ENCODE data around the gene KANSL1L. TPM values are rescaled to one million over a fixed set of nuclear protein-coding genes. Genes with fewer than 3 reads are reported as not detected.
A peak's percentile ranks its signal among the peaks of the same experiment; 100 is the strongest.

The KANSL1L gene
- total RNA-seq (10 to 100 TPM; 29.6 to 31.5 TPM), polyA plus RNA-seq (ENCODE audit: insufficient read length in 6 of 6) (10 to 100 TPM; 45.6 to 54.6 (median 50.1) TPM)
- long read RNA-seq, donor 1, partial matches to known transcripts, result 27 of 27 reads
- long read RNA-seq, donor 1, other reads (novel, unspliced or antisense), result 0 of 27 reads
- long read RNA-seq, donor 2, full-length matches to known transcripts, result 5 of 11 reads
- long read RNA-seq, donor 2, partial matches to known transcripts, result 6 of 11 reads
- long read RNA-seq, donor 2, other reads (novel, unspliced or antisense), result 0 of 11 reads
- long read RNA-seq, donor 3, full-length matches to known transcripts, result 2 of 2 reads
- long read RNA-seq, donor 3, partial matches to known transcripts, result 0 of 2 reads
- long read RNA-seq, donor 3, other reads (novel, unspliced or antisense), result 0 of 2 reads
- long read RNA-seq, donor 4, partial matches to known transcripts, result 0 of 2 reads
- long read RNA-seq, donor 4, other reads (novel, unspliced or antisense), result 2 of 2 reads
- long read RNA-seq, donor 5, partial matches to known transcripts, result 19 of 19 reads
- long read RNA-seq, donor 5, other reads (novel, unspliced or antisense), result 0 of 19 reads
- long read RNA-seq, donor 6, partial matches to known transcripts, result 0 of 2 reads
- long read RNA-seq, donor 6, other reads (novel, unspliced or antisense), result 0 of 2 reads
- long read RNA-seq, donor 7, partial matches to known transcripts, result 14 of 15 reads
- long read RNA-seq, donor 7, other reads (novel, unspliced or antisense), result 0 of 15 reads
- long read RNA-seq, donor 8, full-length matches to known transcripts, result 1 of 6 reads
- long read RNA-seq, donor 8, partial matches to known transcripts, result 5 of 6 reads
- long read RNA-seq, donor 8, other reads (novel, unspliced or antisense), result 0 of 6 reads
- long read RNA-seq, donor 9, result 0 reads
- long read RNA-seq, donor 10, result 0 reads
- long read RNA-seq, donor 11, partial matches to known transcripts, result 15 of 15 reads
- long read RNA-seq, donor 11, other reads (novel, unspliced or antisense), result 0 of 15 reads
- long read RNA-seq, donor 12, full-length matches to known transcripts, result 2 of 2 reads
- long read RNA-seq, donor 12, partial matches to known transcripts, result 0 of 2 reads
- long read RNA-seq, donor 12, other reads (novel, unspliced or antisense), result 0 of 2 reads

- H3K27ac ChIP-seq, result peak within 1 kb of the TSS; percentile 99 to 100
- no peaks in the 10 kb centered on the region for H3K36me3 ChIP-seq
- TF ChIP-seq CTCF (IDR thresholded peaks at IDR 0.05), result no peak
- peak; percentile 96 to 99 (median 98) for DNase-seq
- peak; percentile 92 for ATAC-seq
- peak within 1 kb of the TSS; percentile 72 to 76 for H3K4me3 ChIP-seq
- H3K4me1 ChIP-seq, result peaks cover 9 to 40% of the 10 kb centered on the region in 2 donors
- H3K27me3 ChIP-seq, result no peaks in the 10 kb centered on the region
- H3K9me3 ChIP-seq, result no peaks in the 10 kb centered on the region
- intact Hi-C loops (cut with DNase I), result no loop called here
These were observed at the start of gene KANSL1L for GRCh38 chr2:210171309-210172218. Gene KANSL1L (minus strand): TSS chr2:210171409. CDS start chr2:210154582, 16,827 bp downstream.

DNA sequence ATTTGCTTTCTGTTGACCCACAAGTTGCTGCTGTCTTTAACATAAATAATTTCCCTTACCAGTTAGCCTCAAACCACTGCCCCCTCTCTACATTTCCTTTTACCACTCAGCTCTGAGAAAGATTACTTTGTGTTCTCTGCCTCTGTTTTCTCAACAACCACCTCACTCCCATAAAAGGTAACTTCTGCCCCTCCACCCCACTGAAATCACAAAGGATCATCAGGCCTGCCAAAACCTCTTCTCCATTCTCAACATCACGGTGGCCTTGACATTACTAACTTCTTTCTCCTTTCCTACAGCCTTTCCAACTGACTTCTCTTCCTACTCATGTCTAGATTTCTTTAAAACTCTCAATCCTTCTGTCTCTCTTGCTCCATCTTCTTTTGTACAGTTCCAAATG, 43.9 kb upstream of the KANSL1L start:
- no peak overlapping the region for H3K27ac ChIP-seq
- H3K36me3 ChIP-seq, result no peaks in the 10 kb centered on the region
- no peaks in the 10 kb centered on the region for H3K9me3 ChIP-seq
- no peak for DNase-seq
- ATAC-seq, result peak; percentile 71
- no peaks in the 10 kb centered on the region for H3K27me3 ChIP-seq
- H3K4me1 ChIP-seq, result no peaks in the 10 kb centered on the region
- intact Hi-C loops (cut with DNase I), result no loop called here
- no peak overlapping the region for H3K4me3 ChIP-seq
- no peak for TF ChIP-seq CTCF (IDR thresholded peaks at IDR 0.05)

GRCh38 chr2:210210185-210210584, 39.0 kb upstream of the KANSL1L start:
- TF ChIP-seq CTCF (IDR thresholded peaks at IDR 0.05), result no peak
- H3K4me3 ChIP-seq, result no peak overlapping the region
- H3K4me1 ChIP-seq, result no peaks in the 10 kb centered on the region
- no peaks in the 10 kb centered on the region for H3K27me3 ChIP-seq
- H3K36me3 ChIP-seq, result no peaks in the 10 kb centered on the region
- no peak overlapping the region for H3K27ac ChIP-seq
- DNase-seq (no peak), ATAC-seq (no peak)
- intact Hi-C loops (cut with DNase I), result no loop called here
- H3K9me3 ChIP-seq, result no peaks in the 10 kb centered on the region

DNA sequence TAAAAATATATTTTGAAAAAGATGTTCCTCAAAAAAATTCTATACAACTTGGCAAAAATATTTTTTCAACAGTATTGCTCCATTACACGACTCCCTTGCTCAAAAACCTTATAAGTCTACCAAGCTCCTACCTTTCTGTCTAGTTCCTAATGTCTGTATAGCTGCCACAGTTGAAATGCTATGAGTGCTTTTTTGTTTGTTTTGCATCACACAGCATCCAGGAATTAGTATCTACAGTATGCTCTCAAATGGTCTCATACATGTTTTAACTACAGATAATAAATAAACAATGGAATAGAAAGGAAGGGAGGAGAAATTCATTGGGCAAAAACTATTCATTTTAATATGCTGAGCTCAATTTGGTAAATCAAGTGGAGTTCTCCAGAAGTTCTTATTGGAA, 36.7 kb upstream of the KANSL1L start:
- Histone ChIP-seq H3K4me1 (no peaks in the 10 kb centered on the region), H3K36me3 (no peaks in the 10 kb centered on the region), H3K9me3 (no peaks in the 10 kb centered on the region), H3K4me3 (no peak overlapping the region), H3K27me3 (no peaks in the 10 kb centered on the region), H3K27ac (no peak overlapping the region)
- no peak for TF ChIP-seq CTCF (IDR thresholded peaks at IDR 0.05)
- ATAC-seq (no peak), DNase-seq (no peak)
- intact Hi-C loops (cut with DNase I), result no loop called here

Data from left lung (tissue), 14 donors.